Activated naive CD8-positive, alpha-beta T cell (primary cell): ENCODE measurements around the gene LIN28A.
"Not testable (repeated sequence)": the region's sequence is repeated elsewhere in the genome, so short reads cannot be mapped to it uniquely, and the experiment has no call there.

ENCODE experiments used
- H3K27ac Mint-ChIP-seq: one replicate; pipeline ENCODE4 v1.8.0; 2021; ENCODE audit warnings: mixed read lengths
- H3K27me3 Mint-ChIP-seq: one replicate; pipeline ENCODE4 v1.8.0; 2021; ENCODE audit warnings: mixed read lengths
- H3K36me3 Mint-ChIP-seq: one replicate; pipeline ENCODE4 v1.8.0; 2021; ENCODE audit warnings: mixed read lengths
- H3K4me1 Mint-ChIP-seq: one replicate; pipeline ENCODE4 v1.8.0; 2021; ENCODE audit warnings: low read depth, mixed read lengths
- H3K4me3 Mint-ChIP-seq: one replicate; pipeline ENCODE4 v1.8.0; 2021; ENCODE audit warnings: mild to moderate bottlenecking, mixed read lengths
- H3K9me3 Mint-ChIP-seq: one replicate; pipeline ENCODE4 v1.8.0; 2021; ENCODE audit warnings: low read depth, mixed read lengths

The LIN28A gene

DNA sequence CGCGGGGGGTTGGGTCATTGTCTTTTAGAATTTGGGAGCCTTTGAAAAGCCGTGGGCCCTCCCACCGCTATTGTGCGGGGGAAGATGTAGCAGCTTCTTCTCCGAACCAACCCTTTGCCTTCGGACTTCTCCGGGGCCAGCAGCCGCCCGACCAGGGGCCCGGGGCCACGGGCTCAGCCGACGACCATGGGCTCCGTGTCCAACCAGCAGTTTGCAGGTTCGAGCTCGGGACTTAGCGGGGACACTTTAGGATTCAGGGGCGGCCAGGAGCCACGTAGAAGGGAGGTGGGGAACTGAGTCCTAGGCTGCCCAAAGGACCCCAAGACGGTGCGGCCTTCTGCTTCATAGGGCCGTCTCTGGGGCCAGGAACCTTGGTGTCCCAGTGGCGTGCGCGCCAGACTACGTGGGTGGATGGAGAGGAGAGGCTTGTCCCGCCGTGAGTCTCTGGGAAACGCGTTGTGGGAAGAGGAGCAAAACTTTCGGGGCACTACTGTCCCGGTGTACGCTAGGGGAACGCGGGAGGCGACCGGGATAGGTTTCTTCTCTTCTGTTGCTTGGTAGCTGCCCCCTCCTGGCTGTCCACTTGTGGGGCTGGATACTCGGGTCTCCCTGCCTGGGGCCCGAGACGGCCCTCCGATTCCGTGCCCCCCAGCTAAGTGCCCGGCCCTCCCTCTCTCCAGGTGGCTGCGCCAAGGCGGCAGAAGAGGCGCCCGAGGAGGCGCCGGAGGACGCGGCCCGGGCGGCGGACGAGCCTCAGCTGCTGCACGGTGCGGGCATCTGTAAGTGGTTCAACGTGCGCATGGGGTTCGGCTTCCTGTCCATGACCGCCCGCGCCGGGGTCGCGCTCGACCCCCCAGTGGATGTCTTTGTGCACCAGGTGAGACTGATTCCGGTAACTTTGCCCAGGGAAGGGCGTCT lies at the start of gene LIN28A:
LIN28A (plus strand) TSS at position 112 of the 918 bp plus-strand sequence; CDS start at position 187, 75 bp downstream.
- H3K36me3 Mint-ChIP-seq: no peaks in the 10 kb centered on the region
- no peaks in the 10 kb centered on the region for H3K9me3 Mint-ChIP-seq
- peaks cover 28% of the 10 kb centered on the region for H3K27me3 Mint-ChIP-seq
- peaks cover 21% of the 10 kb centered on the region for H3K4me1 Mint-ChIP-seq
- no peak within 1 kb of the TSS for H3K27ac Mint-ChIP-seq
- H3K4me3 Mint-ChIP-seq: no peak within 1 kb of the TSS

GRCh38 chr1:26361605-26362122 lies 49.0 kb upstream of the LIN28A start:
- no peak overlapping the region for H3K27ac Mint-ChIP-seq
- no peaks in the 10 kb centered on the region for H3K36me3 Mint-ChIP-seq
- peaks cover 46% of the 10 kb centered on the region for H3K4me1 Mint-ChIP-seq
- H3K27me3 Mint-ChIP-seq: peaks cover 5% of the 10 kb centered on the region
- H3K4me3 Mint-ChIP-seq: peak overlapping the region; percentile 54
- H3K9me3 Mint-ChIP-seq: no peaks in the 10 kb centered on the region

GRCh38 chr1:26362331-26362730 lies 48.3 kb upstream of the LIN28A start:
- Mint-ChIP-seq H3K27ac (no peak overlapping the region), H3K4me1 (peaks cover 46% of the 10 kb centered on the region), H3K36me3 (no peaks in the 10 kb centered on the region), H3K27me3 (peaks cover 5% of the 10 kb centered on the region), H3K4me3 (peak overlapping the region; percentile 54), H3K9me3 (no peaks in the 10 kb centered on the region)

DNA sequence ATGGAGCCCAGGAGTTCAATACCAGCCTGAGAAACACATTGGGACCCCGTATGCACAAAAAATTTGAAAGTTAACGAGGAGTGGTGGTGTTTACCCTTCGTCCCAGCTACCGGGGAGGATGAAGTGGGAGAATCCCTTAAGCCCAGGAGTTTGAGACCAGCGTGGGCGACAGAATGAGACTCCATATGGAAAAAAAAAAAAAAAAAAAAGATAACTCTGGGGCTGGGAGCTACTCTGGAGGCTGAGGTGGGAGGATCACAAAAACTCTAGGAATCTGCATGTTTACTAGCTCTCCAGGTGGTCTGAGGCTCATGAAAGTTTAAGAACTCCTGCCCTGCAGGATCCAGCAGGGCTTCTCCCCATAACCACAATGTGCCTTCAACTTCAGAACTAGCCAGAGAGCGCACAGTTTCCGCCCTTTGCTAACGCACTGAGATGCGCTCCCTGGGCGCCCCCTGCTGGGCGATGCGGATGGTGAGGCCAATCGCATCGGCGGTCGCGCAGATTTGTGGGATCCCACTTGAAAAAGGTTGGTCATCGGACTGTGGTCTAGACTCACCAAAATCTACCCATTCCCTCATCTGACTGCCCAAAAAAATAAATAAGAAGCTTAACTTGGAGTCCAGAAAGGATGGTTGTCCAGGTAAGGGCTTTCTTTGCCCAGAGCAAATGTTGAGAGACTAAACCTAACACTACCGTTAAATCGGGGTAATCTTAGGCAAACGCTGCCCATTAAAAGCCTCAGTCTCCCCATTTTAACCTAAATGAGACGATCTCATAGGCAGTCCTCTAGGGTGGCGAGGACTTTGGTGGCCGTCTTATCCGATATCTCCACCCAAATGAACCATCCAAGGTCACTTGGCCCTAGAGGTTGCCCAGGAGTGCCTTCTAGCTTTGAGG lies 46.8 kb upstream of the LIN28A start:
- no peak overlapping the region for H3K27ac Mint-ChIP-seq
- H3K9me3 Mint-ChIP-seq: no peaks in the 10 kb centered on the region
- peaks cover 5% of the 10 kb centered on the region for H3K27me3 Mint-ChIP-seq
- no peaks in the 10 kb centered on the region for H3K36me3 Mint-ChIP-seq
- no peak overlapping the region for H3K4me3 Mint-ChIP-seq
- peaks cover 43% of the 10 kb centered on the region for H3K4me1 Mint-ChIP-seq

DNA sequence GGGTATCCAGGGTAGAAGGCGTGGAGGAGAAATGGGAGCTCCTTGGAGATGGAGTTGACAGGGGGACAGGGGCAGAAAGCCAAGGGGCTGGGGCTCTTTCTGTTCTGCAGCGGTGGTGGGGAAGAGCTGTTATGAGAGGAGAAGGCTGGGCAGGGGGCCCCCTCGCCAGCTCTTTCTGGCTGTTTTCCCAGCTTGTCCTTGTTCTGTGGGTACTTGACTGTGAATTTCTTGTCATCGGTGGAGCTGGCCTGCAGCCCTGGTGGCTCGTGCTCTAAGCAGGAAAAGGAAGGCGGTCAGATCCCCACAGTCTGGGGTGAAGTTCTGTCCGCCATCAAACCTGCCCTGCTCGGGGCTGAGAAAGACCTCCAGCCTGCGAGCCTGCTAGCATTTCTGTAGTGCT lies 45.7 kb upstream of the LIN28A start:
- H3K4me1 Mint-ChIP-seq: peaks cover 40% of the 10 kb centered on the region

DNA sequence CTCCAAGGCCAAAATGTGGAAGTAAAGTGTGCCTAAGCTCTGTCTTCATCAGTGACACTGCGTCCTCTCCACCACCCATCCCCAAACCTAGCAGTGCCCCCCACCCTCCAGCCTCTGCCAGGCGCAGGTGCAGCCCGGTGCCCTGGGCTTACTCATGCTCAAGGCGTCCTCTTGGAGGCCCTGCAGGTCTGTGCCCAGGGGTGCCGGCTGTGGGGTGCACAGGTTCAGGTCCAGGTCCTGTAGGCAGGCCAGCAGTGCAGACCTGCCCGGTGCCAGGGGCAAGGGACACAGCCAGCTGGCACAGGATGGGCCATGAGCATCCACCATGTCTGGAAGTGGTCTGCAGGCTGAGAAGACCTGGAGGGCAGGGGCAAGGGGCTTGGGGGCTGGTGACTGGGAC lies 43.2 kb upstream of the LIN28A start:
- Mint-ChIP-seq H3K4me1 (peaks cover 51% of the 10 kb centered on the region), H3K9me3 (no peaks in the 10 kb centered on the region), H3K4me3 (no peak overlapping the region), H3K27me3 (no peaks in the 10 kb centered on the region), H3K36me3 (peaks cover 5% of the 10 kb centered on the region), H3K27ac (no peak overlapping the region)

More for the DNA sequence above, 45.7 kb upstream of the LIN28A start:
- no peaks in the 10 kb centered on the region for H3K36me3 Mint-ChIP-seq
- peaks cover 5% of the 10 kb centered on the region for H3K27me3 Mint-ChIP-seq
- H3K9me3 Mint-ChIP-seq: no peaks in the 10 kb centered on the region
- H3K4me3 Mint-ChIP-seq: no peak overlapping the region
- no peak overlapping the region for H3K27ac Mint-ChIP-seq

- peaks cover 53% of the 10 kb centered on the region for H3K4me1 Mint-ChIP-seq
- H3K4me3 Mint-ChIP-seq: no peak overlapping the region
- H3K27ac Mint-ChIP-seq: no peak overlapping the region
- H3K9me3 Mint-ChIP-seq: no peaks in the 10 kb centered on the region
- H3K27me3 Mint-ChIP-seq: no peaks in the 10 kb centered on the region
- peaks cover 5% of the 10 kb centered on the region for H3K36me3 Mint-ChIP-seq
Measured at GRCh38 chr1:26368006-26368405, 42.6 kb upstream of the LIN28A start.

- H3K27ac Mint-ChIP-seq: no peak overlapping the region
- peaks cover 5% of the 10 kb centered on the region for H3K36me3 Mint-ChIP-seq
- no peak overlapping the region for H3K4me3 Mint-ChIP-seq
- H3K4me1 Mint-ChIP-seq: peaks cover 54% of the 10 kb centered on the region
- no peaks in the 10 kb centered on the region for H3K9me3 Mint-ChIP-seq
- no peaks in the 10 kb centered on the region for H3K27me3 Mint-ChIP-seq
Measured at GRCh38 chr1:26368486-26368885, 42.1 kb upstream of the LIN28A start.

- peak overlapping the region; percentile 43 for H3K27ac Mint-ChIP-seq
Measured at GRCh38 chr1:26370591-26371382, 39.8 kb upstream of the LIN28A start.

DNA sequence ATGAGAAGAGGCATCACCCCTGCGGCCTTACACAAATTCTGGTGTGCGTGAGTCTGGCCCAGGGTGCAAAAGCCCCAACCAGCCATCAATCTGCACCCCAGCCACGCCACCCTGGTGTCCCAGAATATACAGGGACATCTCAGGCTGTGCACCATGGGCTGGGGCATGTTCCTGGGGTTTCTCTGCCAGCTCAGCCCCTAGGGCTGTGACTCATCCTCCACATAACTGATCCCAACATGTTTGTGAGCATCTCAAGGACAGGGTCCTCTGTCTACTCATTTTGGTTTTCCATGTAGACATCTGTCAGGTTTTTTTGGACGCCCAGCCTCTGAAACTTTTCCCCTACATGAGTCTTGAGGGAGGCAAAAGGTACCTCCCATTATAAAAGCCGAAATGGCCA lies 38.6 kb upstream of the LIN28A start:
- Mint-ChIP-seq H3K27me3 (no peaks in the 10 kb centered on the region), H3K4me3 (no peak overlapping the region), H3K9me3 (no peaks in the 10 kb centered on the region), H3K4me1 (peaks cover 74% of the 10 kb centered on the region), H3K36me3 (peaks cover 5% of the 10 kb centered on the region), H3K27ac (peak overlapping the region; percentile 16)

More at GRCh38 chr1:26370591-26371382, 39.8 kb upstream of the LIN28A start:
- no peaks in the 10 kb centered on the region for H3K27me3 Mint-ChIP-seq
- peaks cover 63% of the 10 kb centered on the region for H3K4me1 Mint-ChIP-seq
- peak overlapping the region; percentile 46 for H3K4me3 Mint-ChIP-seq
- no peaks in the 10 kb centered on the region for H3K9me3 Mint-ChIP-seq
- H3K36me3 Mint-ChIP-seq: peaks cover 5% of the 10 kb centered on the region

GRCh38 chr1:26372611-26373010 lies 38.0 kb upstream of the LIN28A start, which contains the start of gene ZNF683:
ZNF683 (minus strand) TSS chr1:26372750; CDS start chr1:26368571, 4,179 bp downstream.
- H3K27ac Mint-ChIP-seq: peak within 1 kb of the TSS; percentile 43

DNA sequence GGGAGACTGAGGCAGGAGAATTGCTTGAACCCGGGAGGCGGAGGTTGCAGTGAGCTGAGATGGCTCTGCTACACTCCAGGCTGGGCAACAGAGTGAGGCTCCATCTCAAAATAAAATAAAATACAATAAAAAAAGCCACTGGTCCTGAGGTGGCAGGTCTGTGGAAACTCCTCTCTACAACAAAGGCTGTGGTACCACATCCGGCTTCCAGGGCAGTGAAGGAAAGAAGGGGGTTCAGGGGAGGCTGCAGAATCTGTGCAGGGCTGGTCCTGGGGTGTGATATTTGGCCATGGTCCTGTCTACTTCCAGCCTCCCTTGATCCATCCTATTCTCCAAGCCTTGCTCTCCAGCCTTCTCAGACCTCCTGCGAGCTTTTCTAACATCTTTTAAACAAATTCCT lies 37.3 kb upstream of the LIN28A start:
- no peaks in the 10 kb centered on the region for H3K27me3 Mint-ChIP-seq
- peaks cover 5% of the 10 kb centered on the region for H3K36me3 Mint-ChIP-seq
- no peaks in the 10 kb centered on the region for H3K9me3 Mint-ChIP-seq
- H3K27ac Mint-ChIP-seq: peak overlapping the region; percentile 2
- H3K4me1 Mint-ChIP-seq: peaks cover 87% of the 10 kb centered on the region
- H3K4me3 Mint-ChIP-seq: peak overlapping the region; percentile 63

More at GRCh38 chr1:26372611-26373010, 38.0 kb upstream of the LIN28A start, which contains the start of gene ZNF683:
- not testable (repeated sequence) for H3K9me3 Mint-ChIP-seq, H3K36me3 Mint-ChIP-seq, H3K27me3 Mint-ChIP-seq
- peak within 1 kb of the TSS; percentile 63 for H3K4me3 Mint-ChIP-seq
- peaks cover 80% of the 10 kb centered on the region for H3K4me1 Mint-ChIP-seq

DNA sequence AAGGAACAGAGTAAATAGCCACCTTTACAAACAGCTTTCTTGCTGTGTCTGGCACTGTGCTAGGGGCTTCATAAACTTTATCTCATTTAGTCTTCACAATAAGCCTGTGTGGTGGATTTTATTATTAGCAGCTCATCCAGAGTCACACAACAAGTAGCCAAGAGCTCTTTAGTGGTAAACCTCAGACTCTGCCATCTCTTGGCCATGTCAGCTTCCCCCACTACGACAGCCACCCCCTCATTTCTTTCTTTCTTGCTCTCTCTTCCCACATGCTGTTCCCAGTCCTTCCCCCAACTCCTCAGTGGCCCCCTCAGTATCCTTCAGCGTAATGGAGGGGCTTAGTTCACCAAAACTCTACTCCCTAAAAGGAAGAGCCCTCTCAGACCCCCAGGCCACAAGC lies 36.8 kb upstream of the LIN28A start:
- peak overlapping the region; percentile 31 for H3K27ac Mint-ChIP-seq
- H3K36me3 Mint-ChIP-seq: peaks cover 5% of the 10 kb centered on the region
- peak overlapping the region; percentile 63 for H3K4me3 Mint-ChIP-seq
- no peaks in the 10 kb centered on the region for H3K9me3 Mint-ChIP-seq
- peaks cover 90% of the 10 kb centered on the region for H3K4me1 Mint-ChIP-seq
- H3K27me3 Mint-ChIP-seq: no peaks in the 10 kb centered on the region

- Mint-ChIP-seq H3K4me1 (peaks cover 93% of the 10 kb centered on the region), H3K27ac (peak overlapping the region; percentile 50), H3K4me3 (peak overlapping the region; percentile 43)
- H3K9me3 Mint-ChIP-seq, H3K27me3 Mint-ChIP-seq, H3K36me3 Mint-ChIP-seq: not testable (repeated sequence)
Measured at GRCh38 chr1:26374361-26374760, 36.3 kb upstream of the LIN28A start.
